ENCODE results near the gene TEX2. TPM values are rescaled to one million over a fixed set of nuclear protein-coding genes. Genes with fewer than 3 reads are reported as not detected.

TEX2 gene
- total and polyA plus RNA-seq, 9 of the 15 experiments (the other 6 are each of a cell fraction or from before 2014, with no cell fraction given), result 4.1 to 27.6 (median 19.3) TPM

GRCh38 chr17:64133546-64134215 lies 129.4 kb downstream of the TEX2 start:
- FAIRE-seq (peak; percentile 96), ATAC-seq (peak; percentile 12), DNase-seq (ENCODE audit: extremely low read depth in 1 of 4, low spot score in 3 of 4) (peak; percentile 30 to 77 (median 52))
- 28% methylated on average over 8 of the region's 8 CpGs for WGBS (ENCODE audit: insufficient coverage, low coverage, missing lambda C conversion rate)
- ChIA-PET POLR2A (interaction anchor here (0.6 to 3.9 kb wide), 8 partner anchors 9 to 128 kb away, joined by 3 to 35 read pairs (median 3); no protein-coding TSS in a partner anchor), CTCF (ENCODE audit: low intra/inter-chr PET ratio) (interaction anchor here (0.6 to 2.6 kb wide), 7 partner anchors 70 to 230 kb away, joined by 3 to 32 read pairs (median 4); partner anchors contain the start of gene GH1)
- Histone ChIP-seq H3K9ac (ENCODE audit: insufficient read depth in 1 of 2, low read depth in 2 of 2, low read length in 2 of 2) (no peak overlapping the region), H3K4me2 (ENCODE audit: insufficient read depth, low read length) (no peak overlapping the region), H3K9me1 (ENCODE audit: control insufficient read depth, insufficient read depth, low read length) (peaks cover 3% of the 10 kb centered on the region), H3K4me1 (replicated peaks in 1 of 2; ENCODE audit: control insufficient read depth in 2 of 2, insufficient read depth in 2 of 2, low read length in 2 of 2) (peaks cover 12 to 13% of the 10 kb centered on the region in 2 experiments; a peak in 4 of 5 replicates), H3K79me2 (ENCODE audit: control insufficient read depth, insufficient read depth, low read length) (peaks cover 11% of the 10 kb centered on the region), H3K27ac (ENCODE audit: extremely low read depth, low read depth, low read length) (no peak overlapping the region), H3K27me3 (ENCODE audit: control insufficient read depth in 2 of 2, insufficient read depth in 2 of 2, low read length in 2 of 2) (no peaks in the 10 kb centered on the region), H3K4me3 (no peak overlapping the region), H3K9me3 (replicated peaks; ENCODE audit: control insufficient read depth, insufficient read depth, low read depth, low read length) (no peaks in the 10 kb centered on the region), H4K20me1 (replicated peaks; ENCODE audit: control insufficient read depth, insufficient read depth, low read length) (no peaks in the 10 kb centered on the region), H2AFZ (ENCODE audit: low read depth, low read length) (no peak overlapping the region), H3K36me3 (ENCODE audit: control insufficient read depth, insufficient read depth, low read length) (no peaks in the 10 kb centered on the region)
- in situ Hi-C loops (cut with MboI), result loop anchor here (5.0 to 10.0 kb wide), 3 partner anchors 71 to 221 kb away; partner anchors contain the start of gene CSHL1
- no TSS peak for BruUV-seq (replicated peaks)
- intact Hi-C loops (cut with micrococcal nuclease), result loop anchor here (1.0 to 5.0 kb wide), 4 partner anchors 70 to 216 kb away; partner anchors contain the start of gene GH1
- TF ChIP-seq RB1 (IDR thresholded peaks at IDR 0.05; ENCODE audit: low read depth), result 0 out of 2 replicates have a peak, but pooled peaks have one; percentile 8
- no peak for TF ChIP-seq PHF8 (IDR thresholded peaks at IDR 0.05; ENCODE audit: borderline replicate concordance, low read length)
- no peak for TF ChIP-seq ZFP36 (IDR thresholded peaks at IDR 0.05; ENCODE audit: low read depth, low read length, partially characterized antibody)
- TF ChIP-seq ZNF586 (CRISPR knock-in tag; conservative IDR thresholded peaks at IDR 0.05), result no peak
- TF ChIP-seq JUND (IDR thresholded peaks at IDR 0.05; ENCODE audit: borderline replicate concordance, low read depth, low read length), result peak; percentile 20; the same call in 1 of the 2 replicates
- TF ChIP-seq JUND (tag; IDR thresholded peaks at IDR 0.05; ENCODE audit: borderline replicate concordance, low read depth, low read length), result no peak
- no peak for TF ChIP-seq SREBF2 (CRISPR knock-in tag; IDR thresholded peaks at IDR 0.05)
- 0 out of 4 replicates have a peak, but pooled peaks of 1 of the 2 experiments have one; percentile 12 for TF ChIP-seq MNT (conservative IDR thresholded peaks at IDR 0.05)
- no peak for TF ChIP-seq GABPA (tag; conservative IDR thresholded peaks at IDR 0.05; ENCODE audit: low read depth)
- peak; percentile 73; the same call in 1 of the 2 replicates for TF ChIP-seq ARID3A (IDR thresholded peaks at IDR 0.05; ENCODE audit: borderline replicate concordance, low read depth, low read length)
- TF ChIP-seq EGR1 (conservative IDR thresholded peaks at IDR 0.05), result no peak
- TF ChIP-seq ZNF398 (CRISPR knock-in tag; IDR thresholded peaks at IDR 0.05), result no peak
- TF ChIP-seq TRIM25 (IDR thresholded peaks at IDR 0.05; ENCODE audit: borderline replicate concordance), result no peak
